GM18907 (cell line): ENCODE data around the gene TBC1D2.

Experiments used
- ATAC-seq: cut with Tn5 transposase; IDR thresholded peaks from one replicate; pipeline ENCODE4 v1.9.1; 2021; ENCODE audit warnings: mild to moderate bottlenecking, moderate library complexity; ENCODE audit not compliant: unreplicated experiment

The TBC1D2 gene

GRCh38 chr9:98218562-98219363, 36.7 kb downstream of the TBC1D2 start:
- no peak for ATAC-seq

- ATAC-seq: no peak
These were observed 38.2 kb downstream of the TBC1D2 start for GRCh38 chr9:98217255-98217654.

- no peak for ATAC-seq
These were observed 39.1 kb downstream of the TBC1D2 start for GRCh38 chr9:98216391-98216790.

GRCh38 chr9:98215821-98216220, 39.6 kb downstream of the TBC1D2 start:
- ATAC-seq: no peak

GRCh38 chr9:98215271-98215670, 40.2 kb downstream of the TBC1D2 start:
- ATAC-seq: no peak

- no peak for ATAC-seq
These were observed 40.6 kb downstream of the TBC1D2 start for GRCh38 chr9:98214811-98215210.

- no peak for ATAC-seq
These were observed 44.2 kb downstream of the TBC1D2 start for GRCh38 chr9:98211260-98211659.

GRCh38 chr9:98210435-98210834, 45.0 kb downstream of the TBC1D2 start:
- no peak for ATAC-seq

- no peak for ATAC-seq
These were observed 45.9 kb downstream of the TBC1D2 start for GRCh38 chr9:98209530-98209929.

- ATAC-seq: no peak
These were observed 46.8 kb downstream of the TBC1D2 start for GRCh38 chr9:98208635-98209034.

- no peak for ATAC-seq
These were observed 47.8 kb downstream of the TBC1D2 start for GRCh38 chr9:98207606-98208005.

GRCh38 chr9:98206754-98207153, 48.7 kb downstream of the TBC1D2 start:
- ATAC-seq: no peak

GRCh38 chr9:98204692-98205091, 50.8 kb downstream of the TBC1D2 start:
- no peak for ATAC-seq

- ATAC-seq: no peak
These were observed 52.3 kb downstream of the TBC1D2 start for GRCh38 chr9:98203153-98203552.

- no peak for ATAC-seq
These were observed 53.2 kb downstream of the TBC1D2 start for GRCh38 chr9:98202252-98202651.

GRCh38 chr9:98201749-98202148, 53.7 kb downstream of the TBC1D2 start:
- ATAC-seq: no peak

GRCh38 chr9:98201102-98201501, 54.3 kb downstream of the TBC1D2 start:
- peak; percentile 48 for ATAC-seq

- no peak for ATAC-seq
These were observed 55.9 kb downstream of the TBC1D2 start for GRCh38 chr9:98199388-98200033.

- ATAC-seq: no peak
These were observed 59.8 kb downstream of the TBC1D2 start for GRCh38 chr9:98195671-98196070.

GRCh38 chr9:98193336-98193944, 62.0 kb downstream of the TBC1D2 start:
- ATAC-seq: no peak

- ATAC-seq: peak; percentile 66
These were observed 62.7 kb downstream of the TBC1D2 start, which contains the start of gene CORO2A for GRCh38 chr9:98192503-98193335. CORO2A (minus strand) TSS chr9:98192637; CDS start chr9:98157660, 34,977 bp downstream.
